A204.1 (cell line): ENCODE data around the gene MRPL21.
"Not testable (repeated sequence)": the region's sequence is repeated elsewhere in the genome, so short reads cannot be mapped to it uniquely, and the experiment has no call there.

ENCODE experiments used
- FAIRE-seq: peaks from 2 replicates; lab custom pipeline; 2012; peaks lifted over from hg19 to GRCh38; lab: Jason Lieb, UNC

MRPL21 gene

GRCh38 chr11:68908273-68908672 is 4.6 kb upstream of the MRPL21 start:
- FAIRE-seq: no peak

DNA sequence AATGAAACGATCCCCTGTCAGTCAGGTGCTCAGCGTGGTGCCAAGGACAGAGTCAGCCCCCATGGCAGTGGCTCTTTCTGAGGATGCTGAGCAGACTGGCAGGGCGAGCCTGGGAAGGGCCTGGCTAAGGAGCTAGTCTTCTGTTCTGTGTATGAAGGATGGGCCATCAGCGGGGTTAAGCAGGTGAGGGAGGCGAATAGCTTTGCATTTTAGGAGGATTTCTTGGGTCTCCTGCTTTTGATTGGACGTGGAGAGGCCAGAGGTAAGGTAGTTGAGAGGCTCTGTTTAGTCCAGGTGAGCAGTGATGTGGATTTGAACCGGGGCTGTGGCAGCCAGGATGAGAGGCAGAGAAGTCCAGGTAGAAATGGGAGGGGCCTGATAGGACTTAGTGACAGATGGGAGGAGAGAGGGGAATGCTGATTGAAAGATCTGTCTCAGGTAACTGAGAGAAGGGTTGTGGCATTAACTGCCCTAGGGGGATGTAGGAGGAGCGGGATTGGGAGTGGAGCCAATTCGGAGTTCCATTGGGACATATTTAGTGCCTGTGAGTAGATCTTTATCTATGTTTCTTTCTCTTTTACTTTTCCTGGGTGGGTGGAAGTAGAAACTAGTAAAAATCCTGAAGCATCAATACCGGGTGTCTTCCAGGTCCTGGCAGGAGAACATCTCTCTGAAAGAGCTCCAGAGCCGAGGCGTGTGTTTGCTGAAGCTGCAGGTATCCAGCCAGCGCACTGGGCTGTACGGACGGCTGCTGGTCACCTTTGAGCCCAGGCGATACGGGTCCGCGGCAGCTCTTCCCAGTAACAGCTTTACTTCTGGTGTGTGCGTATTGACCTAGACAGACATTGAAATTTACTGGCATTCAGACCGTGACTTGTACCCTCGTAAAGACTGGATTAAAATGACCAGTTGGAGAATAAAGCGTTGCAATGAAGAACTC is 2.1 kb upstream of the MRPL21 start:
- no peak for FAIRE-seq

DNA sequence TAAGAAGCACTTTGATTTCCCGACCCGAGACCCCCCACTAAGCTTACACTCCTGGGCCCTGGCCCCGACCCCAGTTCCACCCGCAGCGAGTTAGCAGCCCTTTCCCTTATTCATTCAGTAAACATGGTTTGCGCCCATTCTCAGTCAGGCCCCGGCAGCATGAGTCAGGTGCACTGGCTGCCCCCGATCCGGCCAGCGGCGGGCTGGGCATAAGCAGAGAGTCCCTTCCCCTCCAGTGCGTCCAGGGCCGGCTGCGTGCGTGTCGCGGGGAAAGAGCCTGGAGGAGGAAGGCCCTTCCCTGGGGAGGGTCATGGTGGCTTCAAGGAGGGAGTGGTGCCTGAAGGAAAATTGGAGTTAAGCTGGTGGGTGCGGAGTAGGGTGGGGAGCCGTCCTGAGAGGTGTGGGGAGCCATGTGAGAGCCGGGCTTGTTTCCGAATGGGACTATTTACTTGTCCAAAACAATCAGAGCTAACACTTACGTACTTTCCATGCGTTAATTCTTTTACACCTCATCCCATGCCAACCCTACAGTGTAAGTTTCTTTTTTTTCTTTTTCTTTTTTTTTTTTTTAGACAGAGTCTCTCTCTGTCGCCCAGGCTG is 716 bp upstream of the MRPL21 start:
- no peak for FAIRE-seq

- FAIRE-seq: no peak
Measured at GRCh38 chr11:68900835-68901381, 2.7 kb downstream of the MRPL21 start.

DNA sequence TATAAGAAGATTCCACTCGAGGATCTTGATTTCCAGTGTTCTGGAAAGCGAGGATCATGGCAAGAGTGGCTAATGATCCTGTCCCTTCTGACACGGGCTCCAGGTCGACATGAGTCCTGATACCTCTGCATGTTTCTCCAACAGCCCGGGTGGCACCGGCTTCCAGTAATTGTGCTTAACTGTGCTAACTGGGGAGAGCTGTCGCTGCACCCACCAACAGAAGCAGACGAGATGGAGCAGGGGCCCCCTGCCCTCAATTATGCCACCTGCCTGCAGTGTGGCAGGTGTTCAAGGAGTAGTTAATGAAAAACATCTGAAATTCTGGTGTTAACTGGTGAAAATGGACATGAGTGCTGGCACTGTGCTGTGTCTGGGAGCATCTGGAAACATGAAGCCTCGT is 6.2 kb downstream of the MRPL21 start:
- FAIRE-seq: no peak

DNA sequence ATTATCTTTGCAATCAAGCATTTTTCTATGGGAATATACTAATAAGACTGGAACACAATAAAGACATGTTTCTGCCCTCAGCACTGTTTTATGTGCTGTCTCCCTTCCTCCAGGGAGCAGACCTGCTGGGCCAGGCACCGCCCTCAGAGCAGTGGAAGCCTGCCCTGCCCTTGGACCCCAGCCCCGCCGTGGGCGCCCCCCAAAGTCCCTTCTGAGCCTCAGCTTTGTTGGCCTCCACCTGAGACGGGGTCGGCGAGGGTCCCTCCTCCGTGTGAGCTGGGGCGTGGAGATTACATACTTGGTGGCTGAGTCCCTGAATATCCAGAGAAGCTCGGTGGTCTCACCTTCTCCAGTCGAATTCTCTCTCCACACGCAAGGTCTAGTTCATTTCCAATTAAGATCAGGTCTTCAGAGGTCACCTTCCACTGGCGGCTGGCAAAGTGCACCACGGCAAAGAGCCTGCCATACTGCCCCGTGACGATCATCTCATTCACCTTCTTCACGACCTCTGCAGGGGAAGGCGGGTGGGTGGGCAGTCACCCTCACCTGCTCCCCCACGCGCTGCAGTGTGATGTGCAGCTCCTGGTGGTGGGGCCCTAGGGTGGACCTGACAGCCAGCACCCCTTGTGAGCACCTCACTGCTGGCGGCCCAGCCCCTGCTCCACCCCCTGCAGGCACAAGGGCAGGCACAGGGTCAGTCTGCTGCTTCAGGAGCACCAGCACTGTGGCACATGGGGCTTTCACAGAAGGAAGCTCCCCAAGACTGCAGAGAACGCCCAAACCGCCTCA is 7.3 kb downstream of the MRPL21 start:
- FAIRE-seq: no peak

- no peak for FAIRE-seq
Measured at GRCh38 chr11:68893282-68893681, 10.3 kb downstream of the MRPL21 start.

GRCh38 chr11:68892576-68892975 is 11.1 kb downstream of the MRPL21 start:
- no peak for FAIRE-seq

- FAIRE-seq: no peak
Measured at GRCh38 chr11:68891351-68891948, 12.2 kb downstream of the MRPL21 start.

DNA sequence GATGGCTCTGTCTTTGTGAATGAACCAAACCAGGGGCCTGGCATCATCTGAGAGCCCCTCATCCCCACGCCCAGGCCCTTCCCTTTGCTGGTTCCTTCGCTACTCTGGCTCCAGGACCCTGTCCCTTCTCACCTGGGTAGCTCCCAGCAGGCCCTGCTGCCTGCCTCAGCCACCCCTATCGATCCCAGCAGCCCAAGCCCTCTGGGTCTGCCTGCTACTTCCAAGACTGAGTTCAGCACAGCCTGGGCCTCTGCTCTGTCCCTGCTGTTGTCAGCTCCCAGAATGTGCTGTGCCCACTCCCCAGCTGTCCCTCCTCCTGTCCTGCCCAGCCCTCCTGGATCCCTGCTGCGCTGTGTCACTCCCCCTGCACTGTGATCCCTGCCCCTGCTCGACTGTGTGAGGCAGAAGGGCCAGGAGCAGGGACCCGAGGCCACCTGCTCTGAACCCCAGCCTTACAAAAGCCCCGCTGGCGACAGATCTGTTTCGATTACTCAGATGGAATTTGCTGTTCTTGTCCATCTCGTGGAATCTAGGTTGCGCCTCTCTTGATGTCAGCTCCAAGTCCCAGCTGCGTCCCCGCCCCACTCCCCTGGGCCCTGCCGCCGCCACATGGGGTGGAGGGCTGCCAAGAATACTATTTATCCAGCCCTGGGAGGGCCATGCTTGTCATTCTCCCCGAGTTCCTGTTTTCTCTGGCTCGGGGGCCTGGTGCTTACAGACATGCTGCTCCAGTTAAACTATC is 13.0 kb downstream of the MRPL21 start:
- FAIRE-seq: no peak

DNA sequence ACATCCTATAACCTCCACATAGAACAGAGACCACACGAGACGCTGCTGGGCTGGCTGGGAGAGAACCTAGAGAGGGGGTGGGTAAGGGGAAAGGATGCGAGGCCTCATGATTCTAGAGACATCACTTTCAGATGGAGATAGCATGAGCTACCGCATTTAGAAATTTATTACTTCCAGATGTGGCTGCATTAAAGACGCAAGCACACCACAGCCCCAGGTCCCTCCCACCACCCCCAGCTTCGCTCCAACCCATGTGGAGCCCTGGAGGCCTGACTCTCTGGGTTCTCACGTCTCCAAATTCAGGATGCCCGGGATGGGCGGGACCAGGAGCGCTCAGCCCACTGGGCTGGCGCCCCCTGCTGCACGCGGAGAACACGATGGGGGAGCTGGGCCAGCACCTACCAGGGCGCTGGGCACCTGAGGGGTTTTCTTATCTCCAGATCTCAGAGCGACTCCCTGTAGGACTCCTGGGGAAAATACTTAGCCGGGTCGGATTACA is 13.6 kb downstream of the MRPL21 start:
- FAIRE-seq: no peak

DNA sequence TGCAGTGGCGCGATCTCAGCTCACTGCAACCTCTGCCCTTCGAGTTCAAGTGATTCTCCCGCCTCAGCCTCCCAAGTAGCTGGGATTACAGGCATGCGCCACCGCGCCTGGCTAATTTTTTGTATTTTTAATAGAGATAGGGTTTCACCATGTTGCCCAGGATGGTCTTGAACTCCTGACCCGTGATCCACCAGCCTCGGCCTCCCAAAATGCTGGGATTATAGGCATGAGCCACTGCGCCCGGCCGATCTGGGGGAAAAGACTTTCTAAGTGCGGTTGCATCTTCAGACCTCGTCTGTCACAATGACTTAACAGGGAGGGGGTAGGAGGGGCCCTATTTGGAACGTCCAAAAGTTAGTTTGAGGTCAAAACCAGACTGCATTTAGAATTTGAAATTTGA is 18.8 kb downstream of the MRPL21 start:
- not testable (repeated sequence) for FAIRE-seq

GRCh38 chr11:68882391-68882790 is 21.2 kb downstream of the MRPL21 start:
- no peak for FAIRE-seq

- FAIRE-seq: no peak
Measured at GRCh38 chr11:68881320-68881719, 22.3 kb downstream of the MRPL21 start.

DNA sequence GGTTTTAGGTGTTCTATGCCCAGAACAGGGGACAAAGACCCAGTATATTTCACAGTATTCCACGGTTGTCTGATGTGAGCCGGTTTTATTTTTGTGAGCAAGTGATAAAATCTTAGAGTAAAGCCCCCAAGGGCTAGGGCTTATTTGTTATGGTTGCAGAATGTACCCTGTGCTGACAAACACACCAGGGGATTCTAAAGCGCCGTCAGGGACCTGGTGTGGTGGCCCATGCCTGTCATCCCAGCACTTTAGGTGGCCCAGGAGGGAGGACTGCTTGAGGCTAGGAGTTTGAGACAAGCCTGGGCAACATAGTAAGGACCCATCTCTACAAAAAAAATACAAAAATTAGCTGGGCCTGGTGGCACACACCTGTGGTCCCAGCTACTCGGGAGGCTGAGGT is 22.8 kb downstream of the MRPL21 start:
- FAIRE-seq: no peak

DNA sequence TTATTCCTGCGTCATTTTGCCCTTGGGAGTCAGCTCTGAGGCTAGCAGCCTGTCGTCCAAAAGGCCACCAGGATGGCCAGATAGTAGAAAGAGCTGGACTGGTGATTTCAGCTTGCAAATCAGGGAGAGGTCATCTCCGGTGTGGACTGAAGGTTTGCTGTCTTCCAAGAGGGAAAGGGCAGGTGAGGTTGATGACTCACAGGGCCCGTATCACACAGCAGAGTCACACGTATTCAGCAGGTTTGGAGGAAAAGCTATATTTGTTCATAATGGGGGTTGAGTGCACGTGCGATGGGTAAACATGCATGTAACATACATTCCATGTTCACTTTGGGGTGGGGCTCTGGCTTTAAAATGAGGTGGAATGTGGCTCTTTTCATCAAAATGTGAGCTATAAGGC is 25.6 kb downstream of the MRPL21 start:
- no peak for FAIRE-seq

DNA sequence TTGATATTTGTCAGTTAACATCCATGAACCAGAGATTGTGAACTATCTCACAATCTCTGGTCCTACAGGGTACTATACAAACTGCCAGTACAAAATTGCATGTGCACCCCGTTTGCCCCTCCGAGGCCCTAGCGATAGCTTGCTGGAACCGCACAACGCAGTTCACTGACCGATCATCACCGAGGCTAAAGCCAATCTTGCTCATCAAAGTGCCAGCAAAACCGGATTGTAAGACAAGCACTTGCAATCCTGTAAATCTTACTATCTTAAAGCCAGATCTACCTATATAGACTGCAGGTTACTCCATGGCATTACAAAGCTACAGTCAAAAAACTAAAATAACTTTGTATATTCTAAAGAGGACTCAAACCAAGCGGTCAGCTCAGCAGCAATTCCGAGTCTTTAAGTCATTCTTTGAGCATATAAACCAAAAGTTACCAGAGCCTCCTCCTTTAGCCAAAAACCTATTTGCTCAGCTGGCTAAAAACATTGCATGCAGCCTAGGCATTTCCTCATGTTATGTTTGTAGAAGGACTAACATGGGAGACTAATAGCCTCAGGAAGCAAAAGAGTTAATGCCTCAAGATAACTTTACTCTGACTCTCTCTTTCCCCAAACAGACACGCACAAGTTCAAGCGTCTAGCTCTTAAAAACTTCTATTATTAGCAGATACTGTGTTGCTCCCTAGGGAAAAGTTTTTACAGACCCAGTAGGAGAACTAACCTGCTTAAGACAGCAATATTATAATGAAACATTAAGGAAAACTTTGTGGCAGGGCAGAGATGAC is 31.2 kb downstream of the MRPL21 start:
- FAIRE-seq: no peak

- FAIRE-seq: no peak
Measured at GRCh38 chr11:68870470-68870869, 33.2 kb downstream of the MRPL21 start.

- FAIRE-seq: no peak
Measured at GRCh38 chr11:68868221-68868835, 35.3 kb downstream of the MRPL21 start.

DNA sequence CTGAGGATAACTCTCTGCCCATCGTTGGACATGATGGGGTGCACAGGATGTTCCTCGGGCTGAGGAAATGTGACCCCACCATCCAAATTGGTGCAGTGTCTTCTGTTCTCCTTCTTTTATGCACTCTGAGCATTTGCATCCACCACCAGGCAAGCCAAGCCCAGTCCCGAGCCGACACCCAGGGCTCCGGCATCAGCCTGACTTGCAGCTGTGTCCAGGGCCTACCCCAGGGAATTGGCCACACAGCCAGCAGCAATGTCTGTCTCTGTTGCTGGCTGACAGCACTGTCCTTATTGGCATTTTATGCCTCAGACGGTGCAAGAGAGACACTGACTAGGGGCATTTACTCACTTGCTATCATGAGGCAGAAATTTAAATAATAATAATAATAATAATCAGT is 36.6 kb downstream of the MRPL21 start:
- FAIRE-seq: no peak
